ENCODE measurements around the gene UBE2G1. TPM values are rescaled to one million over a fixed set of nuclear protein-coding genes. Genes with fewer than 3 reads are reported as not detected.

Gene UBE2G1
- total RNA-seq, 1 experiment from 2014 or later: 80.6 TPM

GRCh38 chr17:4318596-4318995, 47.9 kb downstream of the UBE2G1 start:
- no peak overlapping the region for H3K4me2 ChIP-seq (ENCODE audit: low read length)
- ChIA-PET POLR2A (no interaction called here), RAD21 (ENCODE audit: low non-redundant PET in 1 of 2, low total read pairs in 2 of 2, uncharacterized antibody in 2 of 2, unreplicated experiment in 2 of 2) (no interaction called here), CTCF (no interaction called here)
- no peaks in the 10 kb centered on the region for H3K9me3 ChIP-seq (ENCODE audit: control insufficient read depth in 1 of 2, insufficient read depth in 1 of 2, low read depth in 1 of 2, low read length in 2 of 2)
- H2AFZ ChIP-seq (ENCODE audit: low read depth, low read length, poor library complexity, severe bottlenecking): no peak overlapping the region
- no peaks in the 10 kb centered on the region for H3K4me1 ChIP-seq (ENCODE audit: control insufficient read depth in 1 of 2, insufficient read depth in 2 of 2, low read length in 2 of 2)
- ATAC-seq: no peak
- H3K9ac ChIP-seq (ENCODE audit: low read length): no peak overlapping the region
- intact Hi-C loops (cut with micrococcal nuclease): no loop called here
- H3K79me2 ChIP-seq (ENCODE audit: insufficient read depth, low read length): peaks cover 96% of the 10 kb centered on the region
- no peak for TF ChIP-seq EGR1 (IDR thresholded peaks at IDR 0.05; ENCODE audit: low read depth)
- no peak for TF ChIP-seq ZFX (IDR thresholded peaks at IDR 0.05)
- TF ChIP-seq YY1 (IDR thresholded peaks at IDR 0.05; ENCODE audit: extremely low read depth, insufficient replicate concordance, low read depth, low read length): no peak
- TF ChIP-seq JUND (IDR thresholded peaks at IDR 0.05): no peak
- no peak for TF ChIP-seq CBX3 (IDR thresholded peaks at IDR 0.05; ENCODE audit: low read depth)
- no peak for TF ChIP-seq CEBPB (IDR thresholded peaks at IDR 0.05; ENCODE audit: low read depth)
- no peak for TF ChIP-seq FOSL1 (IDR thresholded peaks at IDR 0.05; ENCODE audit: low read depth)
- TF ChIP-seq, protein P1, sequence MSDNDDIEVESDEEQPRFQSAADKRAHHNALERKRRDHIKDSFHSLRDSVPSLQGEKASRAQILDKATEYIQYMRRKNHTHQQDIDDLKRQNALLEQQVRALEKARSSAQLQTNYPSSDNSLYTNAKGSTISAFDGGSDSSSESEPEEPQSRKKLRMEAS (IDR thresholded peaks at IDR 0.05): no peak
- TF ChIP-seq, protein P2, sequence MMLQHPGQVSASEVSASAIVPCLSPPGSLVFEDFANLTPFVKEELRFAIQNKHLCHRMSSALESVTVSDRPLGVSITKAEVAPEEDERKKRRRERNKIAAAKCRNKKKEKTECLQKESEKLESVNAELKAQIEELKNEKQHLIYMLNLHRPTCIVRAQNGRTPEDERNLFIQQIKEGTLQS (IDR thresholded peaks at IDR 0.05): no peak
- no peak for TF ChIP-seq EZH2 (IDR thresholded peaks at IDR 0.05)
- TF ChIP-seq ZNF274 (IDR thresholded peaks at IDR 0.05; ENCODE audit: low read depth, low read length): no peak
- TF ChIP-seq TCF7L2 (IDR thresholded peaks at IDR 0.05; ENCODE audit: borderline replicate concordance, extremely low read depth, insufficient read depth, insufficient read length): no peak
- no peak for TF ChIP-seq SIN3A (IDR thresholded peaks at IDR 0.05; ENCODE audit: low read depth)
- TF ChIP-seq ELF1 (IDR thresholded peaks at IDR 0.05; ENCODE audit: borderline replicate concordance, low read depth): no peak
- TF ChIP-seq ZBTB33 (IDR thresholded peaks at IDR 0.05; ENCODE audit: extremely low read depth, insufficient replicate concordance, low read length): no peak
- no peak for TF ChIP-seq POLR2AphosphoS5 (IDR thresholded peaks at IDR 0.05; ENCODE audit: low read depth, low read length)
- no peak for TF ChIP-seq POLR2A (IDR thresholded peaks at IDR 0.05; ENCODE audit: borderline replicate concordance, extremely low read depth, insufficient read depth, insufficient read length)
- TF ChIP-seq, protein P3, sequence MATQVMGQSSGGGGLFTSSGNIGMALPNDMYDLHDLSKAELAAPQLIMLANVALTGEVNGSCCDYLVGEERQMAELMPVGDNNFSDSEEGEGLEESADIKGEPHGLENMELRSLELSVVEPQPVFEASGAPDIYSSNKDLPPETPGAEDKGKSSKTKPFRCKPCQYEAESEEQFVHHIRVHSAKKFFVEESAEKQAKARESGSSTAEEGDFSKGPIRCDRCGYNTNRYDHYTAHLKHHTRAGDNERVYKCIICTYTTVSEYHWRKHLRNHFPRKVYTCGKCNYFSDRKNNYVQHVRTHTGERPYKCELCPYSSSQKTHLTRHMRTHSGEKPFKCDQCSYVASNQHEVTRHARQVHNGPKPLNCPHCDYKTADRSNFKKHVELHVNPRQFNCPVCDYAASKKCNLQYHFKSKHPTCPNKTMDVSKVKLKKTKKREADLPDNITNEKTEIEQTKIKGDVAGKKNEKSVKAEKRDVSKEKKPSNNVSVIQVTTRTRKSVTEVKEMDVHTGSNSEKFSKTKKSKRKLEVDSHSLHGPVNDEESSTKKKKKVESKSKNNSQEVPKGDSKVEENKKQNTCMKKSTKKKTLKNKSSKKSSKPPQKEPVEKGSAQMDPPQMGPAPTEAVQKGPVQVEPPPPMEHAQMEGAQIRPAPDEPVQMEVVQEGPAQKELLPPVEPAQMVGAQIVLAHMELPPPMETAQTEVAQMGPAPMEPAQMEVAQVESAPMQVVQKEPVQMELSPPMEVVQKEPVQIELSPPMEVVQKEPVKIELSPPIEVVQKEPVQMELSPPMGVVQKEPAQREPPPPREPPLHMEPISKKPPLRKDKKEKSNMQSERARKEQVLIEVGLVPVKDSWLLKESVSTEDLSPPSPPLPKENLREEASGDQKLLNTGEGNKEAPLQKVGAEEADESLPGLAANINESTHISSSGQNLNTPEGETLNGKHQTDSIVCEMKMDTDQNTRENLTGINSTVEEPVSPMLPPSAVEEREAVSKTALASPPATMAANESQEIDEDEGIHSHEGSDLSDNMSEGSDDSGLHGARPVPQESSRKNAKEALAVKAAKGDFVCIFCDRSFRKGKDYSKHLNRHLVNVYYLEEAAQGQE (IDR thresholded peaks at IDR 0.05; ENCODE audit: low read depth): no peak
- TF ChIP-seq SP1 (IDR thresholded peaks at IDR 0.05; ENCODE audit: low read depth): no peak
- TF ChIP-seq, protein P4, sequence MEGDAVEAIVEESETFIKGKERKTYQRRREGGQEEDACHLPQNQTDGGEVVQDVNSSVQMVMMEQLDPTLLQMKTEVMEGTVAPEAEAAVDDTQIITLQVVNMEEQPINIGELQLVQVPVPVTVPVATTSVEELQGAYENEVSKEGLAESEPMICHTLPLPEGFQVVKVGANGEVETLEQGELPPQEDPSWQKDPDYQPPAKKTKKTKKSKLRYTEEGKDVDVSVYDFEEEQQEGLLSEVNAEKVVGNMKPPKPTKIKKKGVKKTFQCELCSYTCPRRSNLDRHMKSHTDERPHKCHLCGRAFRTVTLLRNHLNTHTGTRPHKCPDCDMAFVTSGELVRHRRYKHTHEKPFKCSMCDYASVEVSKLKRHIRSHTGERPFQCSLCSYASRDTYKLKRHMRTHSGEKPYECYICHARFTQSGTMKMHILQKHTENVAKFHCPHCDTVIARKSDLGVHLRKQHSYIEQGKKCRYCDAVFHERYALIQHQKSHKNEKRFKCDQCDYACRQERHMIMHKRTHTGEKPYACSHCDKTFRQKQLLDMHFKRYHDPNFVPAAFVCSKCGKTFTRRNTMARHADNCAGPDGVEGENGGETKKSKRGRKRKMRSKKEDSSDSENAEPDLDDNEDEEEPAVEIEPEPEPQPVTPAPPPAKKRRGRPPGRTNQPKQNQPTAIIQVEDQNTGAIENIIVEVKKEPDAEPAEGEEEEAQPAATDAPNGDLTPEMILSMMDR (IDR thresholded peaks at IDR 0.05 in 2 of 3, conservative IDR thresholded peaks at IDR 0.05 in 1 of 3; ENCODE audit: borderline replicate concordance in 1 of 3, insufficient read depth in 1 of 3, low read depth in 2 of 3, low read length in 2 of 3): no peak
- H3K9me2 ChIP-seq (ENCODE audit: insufficient read depth): no peaks in the 10 kb centered on the region
- no peaks in the 10 kb centered on the region for H3K36me3 ChIP-seq (ENCODE audit: control insufficient read depth in 1 of 2, insufficient read depth in 2 of 2, low read length in 2 of 2)
- no peaks in the 10 kb centered on the region for H3K27me3 ChIP-seq (ENCODE audit: insufficient read depth, low read length)
- BruUV-seq (replicated peaks): no TSS peak
- DNase-seq (ENCODE audit: low read depth, low spot score): no peak
- peaks cover 25% of the 10 kb centered on the region; the same call in 1 of the 2 replicates for H4K20me1 ChIP-seq (ENCODE audit: insufficient read depth)
- no peak overlapping the region for H3K4me3 ChIP-seq (replicated peaks in 1 of 2; ENCODE audit: low read depth in 1 of 2, low read length in 2 of 2)
- no peak overlapping the region for H3K27ac ChIP-seq (ENCODE audit: low read depth, low read length)

Data from HCT116 (cell line).